Neural cell (in vitro differentiated cells): Measurements from ENCODE around the gene TMCO2. TPM values are rescaled to one million over a fixed set of nuclear protein-coding genes. Genes with fewer than 3 reads are reported as not detected.

Experiments used
- H2AFZ ChIP-seq: fragments of 200-600, 300-800 bp; sonication (generic), shearing (Covaris generic); 2 replicates; pipeline ENCODE4 v1.6.0; 2014; ENCODE audit warnings: low read depth, mild to moderate bottlenecking, antibody characterized with exemption, low read length, moderate library complexity
- H3F3A ChIP-seq: fragments of 200-600 bp; shearing (Covaris generic); 2 replicates; pipeline ENCODE4 v1.6.1; 2016; ENCODE audit warnings: mild to moderate bottlenecking, moderate library complexity, mixed read lengths, antibody characterized with exemption, low read length; ENCODE audit not compliant: insufficient read depth, poor library complexity, severe bottlenecking
- H3K27ac ChIP-seq: fragments of 200-600, 300-800 bp; sonication (generic), shearing (Covaris generic); 2 replicates; pipeline ENCODE4 v1.5.1; 2014; ENCODE audit warnings: mild to moderate bottlenecking, low read length, moderate library complexity
- H3K27me3 ChIP-seq: fragments of 300-800, 200-600 bp; sonication (generic), shearing (Covaris generic); 2 replicates; pipeline ENCODE4 v1.6.0; 2014; ENCODE audit warnings: mild to moderate bottlenecking, low read depth, low read length, moderate library complexity; ENCODE audit not compliant: insufficient read depth
- H3K36me3 ChIP-seq: fragments of 300-800, 200-600 bp; sonication (generic), shearing (Covaris generic); 2 replicates; pipeline ENCODE4 v1.5.1; 2014; ENCODE audit warnings: mild to moderate bottlenecking, antibody characterized with exemption, low read length, moderate library complexity; ENCODE audit not compliant: insufficient read depth
- H3K4me2 ChIP-seq: fragments of 300-800, 200-600 bp; sonication (generic), shearing (Covaris generic); 2 replicates; pipeline ENCODE4 v1.6.0; 2014; ENCODE audit warnings: mild to moderate bottlenecking, low read length
- H3K4me3 ChIP-seq: fragments of 300-800, 200-600 bp; sonication (generic), shearing (Covaris generic); 2 replicates; pipeline ENCODE4 v1.5.1; 2014; ENCODE audit warnings: mild to moderate bottlenecking, low read length, moderate library complexity
- H3K79me2 ChIP-seq: fragments of 200-600 bp; shearing (Covaris generic); replicated peaks from 2 replicates; pipeline ENCODE4 v1.6.0; 2014; ENCODE audit warnings: mild to moderate bottlenecking, low read length, moderate library complexity; ENCODE audit not compliant: insufficient read depth
- H3K9ac ChIP-seq: fragments of 300-800, 200-600 bp; sonication (generic), shearing (Covaris generic); 2 replicates; pipeline ENCODE4 v1.6.1; 2016; ENCODE audit warnings: mild to moderate bottlenecking, low read length, mixed read lengths
- H3K9me2 ChIP-seq: fragments of 200-600 bp; shearing (Covaris generic); 2 replicates; pipeline ENCODE4 v1.6.1; 2016; ENCODE audit warnings: mild to moderate bottlenecking, low read length, mixed read lengths; ENCODE audit not compliant: insufficient read depth
- H3K9me3 ChIP-seq: fragments of 200-600, 300-800 bp; sonication (generic), shearing (Covaris generic); 2 replicates; pipeline ENCODE4 v1.6.1; 2016; ENCODE audit warnings: mild to moderate bottlenecking, mixed run types, low read length, moderate library complexity, mixed read lengths
- H4K20me1 ChIP-seq: fragments of 200-600 bp; shearing (Covaris generic); 2 replicates; pipeline ENCODE4 v1.6.1; 2016; ENCODE audit warnings: mild to moderate bottlenecking, mixed run types; ENCODE audit not compliant: insufficient read depth
- EP300 ChIP-seq: fragments of 450-650 bp; conservative IDR thresholded peaks from 2 replicates; pipeline ENCODE4 v1.6.1; 2014; ENCODE audit warnings: antibody characterized with exemption, mild to moderate bottlenecking, moderate library complexity; ENCODE audit not compliant: poor library complexity, severe bottlenecking
- EZH2 ChIP-seq: fragments of 200-600, 300-800 bp; shearing (Covaris generic), sonication (generic); IDR thresholded peaks from 2 replicates; pipeline ENCODE4 v1.6.1; 2014; ENCODE audit warnings: antibody characterized with exemption, low read length, borderline replicate concordance, mild to moderate bottlenecking; ENCODE audit not compliant: insufficient read depth, poor library complexity, severe bottlenecking
- MXI1 ChIP-seq: fragments of 450-650 bp; conservative IDR thresholded peaks from 2 replicates; pipeline ENCODE4 v1.6.1; 2014; ENCODE audit warnings: antibody characterized with exemption, mild to moderate bottlenecking; ENCODE audit not compliant: poor library complexity, severe bottlenecking
- POLR2AphosphoS5 ChIP-seq: IDR thresholded peaks from 2 replicates; pipeline ENCODE4 v1.6.1; 2012
- RAD21 ChIP-seq: fragments of 450-650 bp; conservative IDR thresholded peaks from 2 replicates; pipeline ENCODE4 v1.6.1; 2014; ENCODE audit warnings: antibody characterized with exemption, mild to moderate bottlenecking, moderate library complexity
- SMC3 ChIP-seq: fragments of 450-650 bp; conservative IDR thresholded peaks from 2 replicates; pipeline ENCODE4 v1.6.1; 2014; ENCODE audit warnings: antibody characterized with exemption, mild to moderate bottlenecking, moderate library complexity; ENCODE audit not compliant: poor library complexity
- TAF1 ChIP-seq: IDR thresholded peaks from 2 replicates; pipeline ENCODE4 v1.6.1; 2012; ENCODE audit warnings: low read depth
- polyA plus RNA-seq: library from polyadenylated mRNA; depleted of rRNA; stranded (reverse); fragments of >200 nt; gene quantifications from 2 replicates; pipeline ENCODE4 v1.2.3, GENCODE V29; 2014
- TF ChIP-seq, protein P1 (sequence below): IDR thresholded peaks from 2 replicates; pipeline ENCODE4 v1.6.1; 2012; ENCODE audit warnings: borderline replicate concordance
- TF ChIP-seq, protein P2 (sequence below): fragments of 450-650 bp; IDR thresholded peaks from 2 replicates; pipeline ENCODE4 v1.5.1; 2014; ENCODE audit warnings: antibody characterized with exemption, mild to moderate bottlenecking, moderate library complexity; ENCODE audit not compliant: poor library complexity, severe bottlenecking

Gene TMCO2
- polyA plus RNA-seq, 1 donor from 2014 or later = not detected

- no peaks in the 10 kb centered on the region for H4K20me1 ChIP-seq
- H3K9me2 ChIP-seq = no peaks in the 10 kb centered on the region
- no peaks in the 10 kb centered on the region for H3K79me2 ChIP-seq
- no peak overlapping the region for H2AFZ ChIP-seq
- H3K27ac ChIP-seq = no peak overlapping the region
- peaks cover 13% of the 10 kb centered on the region for H3K36me3 ChIP-seq
- no peaks in the 10 kb centered on the region for H3F3A ChIP-seq
- no peak for TF ChIP-seq TAF1
- TF ChIP-seq SMC3 = no peak
- TF ChIP-seq EP300 = no peak
- TF ChIP-seq, protein P1, sequence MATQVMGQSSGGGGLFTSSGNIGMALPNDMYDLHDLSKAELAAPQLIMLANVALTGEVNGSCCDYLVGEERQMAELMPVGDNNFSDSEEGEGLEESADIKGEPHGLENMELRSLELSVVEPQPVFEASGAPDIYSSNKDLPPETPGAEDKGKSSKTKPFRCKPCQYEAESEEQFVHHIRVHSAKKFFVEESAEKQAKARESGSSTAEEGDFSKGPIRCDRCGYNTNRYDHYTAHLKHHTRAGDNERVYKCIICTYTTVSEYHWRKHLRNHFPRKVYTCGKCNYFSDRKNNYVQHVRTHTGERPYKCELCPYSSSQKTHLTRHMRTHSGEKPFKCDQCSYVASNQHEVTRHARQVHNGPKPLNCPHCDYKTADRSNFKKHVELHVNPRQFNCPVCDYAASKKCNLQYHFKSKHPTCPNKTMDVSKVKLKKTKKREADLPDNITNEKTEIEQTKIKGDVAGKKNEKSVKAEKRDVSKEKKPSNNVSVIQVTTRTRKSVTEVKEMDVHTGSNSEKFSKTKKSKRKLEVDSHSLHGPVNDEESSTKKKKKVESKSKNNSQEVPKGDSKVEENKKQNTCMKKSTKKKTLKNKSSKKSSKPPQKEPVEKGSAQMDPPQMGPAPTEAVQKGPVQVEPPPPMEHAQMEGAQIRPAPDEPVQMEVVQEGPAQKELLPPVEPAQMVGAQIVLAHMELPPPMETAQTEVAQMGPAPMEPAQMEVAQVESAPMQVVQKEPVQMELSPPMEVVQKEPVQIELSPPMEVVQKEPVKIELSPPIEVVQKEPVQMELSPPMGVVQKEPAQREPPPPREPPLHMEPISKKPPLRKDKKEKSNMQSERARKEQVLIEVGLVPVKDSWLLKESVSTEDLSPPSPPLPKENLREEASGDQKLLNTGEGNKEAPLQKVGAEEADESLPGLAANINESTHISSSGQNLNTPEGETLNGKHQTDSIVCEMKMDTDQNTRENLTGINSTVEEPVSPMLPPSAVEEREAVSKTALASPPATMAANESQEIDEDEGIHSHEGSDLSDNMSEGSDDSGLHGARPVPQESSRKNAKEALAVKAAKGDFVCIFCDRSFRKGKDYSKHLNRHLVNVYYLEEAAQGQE = no peak
- no peak for TF ChIP-seq RAD21
- TF ChIP-seq, protein P2, sequence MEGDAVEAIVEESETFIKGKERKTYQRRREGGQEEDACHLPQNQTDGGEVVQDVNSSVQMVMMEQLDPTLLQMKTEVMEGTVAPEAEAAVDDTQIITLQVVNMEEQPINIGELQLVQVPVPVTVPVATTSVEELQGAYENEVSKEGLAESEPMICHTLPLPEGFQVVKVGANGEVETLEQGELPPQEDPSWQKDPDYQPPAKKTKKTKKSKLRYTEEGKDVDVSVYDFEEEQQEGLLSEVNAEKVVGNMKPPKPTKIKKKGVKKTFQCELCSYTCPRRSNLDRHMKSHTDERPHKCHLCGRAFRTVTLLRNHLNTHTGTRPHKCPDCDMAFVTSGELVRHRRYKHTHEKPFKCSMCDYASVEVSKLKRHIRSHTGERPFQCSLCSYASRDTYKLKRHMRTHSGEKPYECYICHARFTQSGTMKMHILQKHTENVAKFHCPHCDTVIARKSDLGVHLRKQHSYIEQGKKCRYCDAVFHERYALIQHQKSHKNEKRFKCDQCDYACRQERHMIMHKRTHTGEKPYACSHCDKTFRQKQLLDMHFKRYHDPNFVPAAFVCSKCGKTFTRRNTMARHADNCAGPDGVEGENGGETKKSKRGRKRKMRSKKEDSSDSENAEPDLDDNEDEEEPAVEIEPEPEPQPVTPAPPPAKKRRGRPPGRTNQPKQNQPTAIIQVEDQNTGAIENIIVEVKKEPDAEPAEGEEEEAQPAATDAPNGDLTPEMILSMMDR = no peak
- H3K27me3 ChIP-seq = no peaks in the 10 kb centered on the region
- H3K4me3 ChIP-seq = no peak overlapping the region
- no peaks in the 10 kb centered on the region for H3K9me3 ChIP-seq
- no peak overlapping the region for H3K4me2 ChIP-seq
- no peak overlapping the region for H3K9ac ChIP-seq
These were observed 15.3 kb upstream of the TMCO2 start for GRCh38 chr1:40232444-40232843.

- Histone ChIP-seq H3K9me3 (no peaks in the 10 kb centered on the region), H3K4me3 (no peak overlapping the region), H3F3A (no peaks in the 10 kb centered on the region), H3K9me2 (no peaks in the 10 kb centered on the region), H4K20me1 (no peaks in the 10 kb centered on the region), H3K36me3 (peaks cover 21% of the 10 kb centered on the region), H3K4me2 (no peak overlapping the region), H3K27me3 (no peaks in the 10 kb centered on the region), H3K27ac (no peak overlapping the region), H3K79me2 (no peaks in the 10 kb centered on the region), H3K9ac (no peak overlapping the region), H2AFZ (no peak overlapping the region)
- TF ChIP-seq POLR2AphosphoS5 = no peak
- TF ChIP-seq EP300 = no peak
- TF ChIP-seq RAD21 = no peak
- TF ChIP-seq SMC3 = no peak
- TF ChIP-seq, protein P1 = no peak
- TF ChIP-seq MXI1 = no peak
- no peak for TF ChIP-seq EZH2
- TF ChIP-seq TAF1 = no peak
- TF ChIP-seq, protein P2 = no peak
These were observed 8.1 kb upstream of the TMCO2 start for GRCh38 chr1:40239626-40240025.
